ENCODE measurements around the gene GALNT9.

The GALNT9 gene

GRCh38 chr12:132148368-132149045 is 180.9 kb downstream of the GALNT9 start:
- H3K4me3 ChIP-seq (ENCODE audit: low read depth, low read length) = no peak overlapping the region
- ChIA-PET POLR2A (no interaction called here), CTCF (interaction anchor here (0.9 kb wide), 1 partner anchor 15 kb away, joined by 3 read pairs; no protein-coding TSS in a partner anchor)
- no peak for DNase-seq (ENCODE audit: low read depth, low spot score)
- no peak for TF ChIP-seq CTCF (IDR thresholded peaks at IDR 0.05; ENCODE audit: insufficient read depth, low read length, missing control alignments)

GRCh38 chr12:132147423-132148367 is 181.7 kb downstream of the GALNT9 start:
- ChIA-PET CTCF (interaction anchor here (0.9 kb wide), 1 partner anchor 15 kb away, joined by 3 read pairs; no protein-coding TSS in a partner anchor), POLR2A (no interaction called here)
- no peak overlapping the region for H3K4me3 ChIP-seq (ENCODE audit: low read depth, low read length)
- no peak for TF ChIP-seq CTCF (IDR thresholded peaks at IDR 0.05; ENCODE audit: insufficient read depth, low read length, missing control alignments)
- no peak for DNase-seq (ENCODE audit: low read depth, low spot score)

- TF ChIP-seq CTCF (IDR thresholded peaks at IDR 0.05; ENCODE audit: insufficient read depth, low read length, missing control alignments) = no peak
- ChIA-PET CTCF (no interaction called here), POLR2A (no interaction called here)
- no peak overlapping the region for H3K4me3 ChIP-seq (ENCODE audit: low read depth, low read length)
- DNase-seq (ENCODE audit: low read depth, low spot score) = no peak
These were observed 182.5 kb downstream of the GALNT9 start for GRCh38 chr12:132146772-132147422.

Measured in AG04449 (cell line).